Muscle of leg (tissue), 11 donors: ENCODE results near the gene RPS10. TPM values are rescaled to one million over a fixed set of nuclear protein-coding genes. Genes with fewer than 3 reads are reported as not detected.

Source experiments
- DNase-seq: peaks from one replicate; pipeline ENCODE4 v3.0.0; 2013
- H3K27ac ChIP-seq: one replicate; pipeline ENCODE4 v1.5.1; 2013; ENCODE audit warnings: mild to moderate bottlenecking, low read length, control low read depth
- H3K27me3 ChIP-seq: one replicate; pipeline ENCODE4 v1.6.1; 2013; ENCODE audit warnings: low read length; ENCODE audit not compliant: control insufficient read depth, insufficient read depth
- H3K36me3 ChIP-seq: one replicate; pipeline ENCODE4 v1.6.1; 2013; ENCODE audit warnings: low read length; ENCODE audit not compliant: control insufficient read depth, insufficient read depth
- H3K4me1 ChIP-seq: one replicate; pipeline ENCODE4 v1.6.1; 2013; ENCODE audit warnings: low read length; ENCODE audit not compliant: control insufficient read depth, insufficient read depth
- H3K4me3 ChIP-seq: one replicate; pipeline ENCODE4 v1.5.1; 2013; ENCODE audit warnings: low read length, control low read depth
- H3K9me3 ChIP-seq: replicated peaks from 2 replicates; pipeline ENCODE4 v1.6.1; 2013; ENCODE audit warnings: low read depth, low read length; ENCODE audit not compliant: control insufficient read depth
- WGBS: methylation state at CpG from one replicate; pipeline ENCODE4 v1.1.5; 2013; ENCODE audit warnings: missing lambda C conversion rate; ENCODE audit not compliant: insufficient coverage; 5-methylcytosine and 5-hydroxymethylcytosine counted together
- polyA plus RNA-seq, 8 donors: library from polyadenylated mRNA; unstranded; fragments of 120-200 nt; gene quantifications; one replicate each; pipeline versions ENCODE4 v1.2.1 to v1.2.3, GENCODE V29; 2013; ENCODE audit warnings: inconsistent platforms in 1 of 8, low replicate concordance in 1 of 8; ENCODE audit not compliant: insufficient read length in 8 of 8, insufficient read depth in 1 of 8
- total RNA-seq: library from RNA; stranded (reverse); fragments of 120-200 nt; gene quantifications from one replicate; pipeline ENCODE4 v1.2.4, GENCODE V29; 2013

Gene RPS10
- total and polyA plus RNA-seq, 9 donors = 1,692 to 3,799 (median 1,893) TPM

- DNase-seq = no peak
- Histone ChIP-seq H3K4me1 (peaks cover 28% of the 10 kb centered on the region), H3K27me3 (no peaks in the 10 kb centered on the region), H3K36me3 (peaks cover under 1% of the 10 kb centered on the region), H3K9me3 (no peaks in the 10 kb centered on the region), H3K4me3 (no peak overlapping the region), H3K27ac (no peak overlapping the region)
- no CpG with 5 or more reads among the region's 3 CpGs for WGBS
Measured at GRCh38 chr6:34389034-34389433, 36.8 kb downstream of the RPS10 start.

GRCh38 chr6:34388421-34388820, 37.4 kb downstream of the RPS10 start:
- Histone ChIP-seq H3K27ac (no peak overlapping the region), H3K4me1 (peaks cover 25% of the 10 kb centered on the region), H3K9me3 (no peaks in the 10 kb centered on the region), H3K27me3 (no peaks in the 10 kb centered on the region), H3K4me3 (no peak overlapping the region), H3K36me3 (peaks cover 3% of the 10 kb centered on the region)
- WGBS = no CpG with 5 or more reads among the region's 3 CpGs
- DNase-seq = peak; percentile 20

- peak; percentile 27 for DNase-seq
- H3K4me1 ChIP-seq = peaks cover 20% of the 10 kb centered on the region
- no peaks in the 10 kb centered on the region for H3K9me3 ChIP-seq
- H3K27ac ChIP-seq = no peak overlapping the region
- H3K4me3 ChIP-seq = no peak overlapping the region
- WGBS = no CpG with 5 or more reads among the region's 4 CpGs
- peaks cover 3% of the 10 kb centered on the region for H3K36me3 ChIP-seq
- no peaks in the 10 kb centered on the region for H3K27me3 ChIP-seq
Measured at GRCh38 chr6:34386316-34387137, 39.3 kb downstream of the RPS10 start.

GRCh38 chr6:34385793-34386195, 40.1 kb downstream of the RPS10 start:
- Histone ChIP-seq H3K27ac (no peak overlapping the region), H3K4me3 (no peak overlapping the region), H3K27me3 (no peaks in the 10 kb centered on the region), H3K36me3 (peaks cover 3% of the 10 kb centered on the region), H3K9me3 (no peaks in the 10 kb centered on the region), H3K4me1 (peaks cover 18% of the 10 kb centered on the region)
- DNase-seq = no peak
- no CpG with 5 or more reads among the region's 3 CpGs for WGBS

- no peaks in the 10 kb centered on the region for H3K27me3 ChIP-seq
- no peak overlapping the region for H3K4me3 ChIP-seq
- peak; percentile 20 for DNase-seq
- H3K36me3 ChIP-seq = peaks cover 3% of the 10 kb centered on the region
- peak overlapping the region; percentile 71 for H3K27ac ChIP-seq
- H3K4me1 ChIP-seq = peaks cover 10% of the 10 kb centered on the region
- no CpG with 5 or more reads among the region's 5 CpGs for WGBS
- H3K9me3 ChIP-seq = no peaks in the 10 kb centered on the region
Measured at GRCh38 chr6:34384321-34385153, 41.3 kb downstream of the RPS10 start.

- Histone ChIP-seq H3K27ac (peak overlapping the region; percentile 71), H3K4me1 (peaks cover 5% of the 10 kb centered on the region), H3K9me3 (no peaks in the 10 kb centered on the region), H3K36me3 (peaks cover 3% of the 10 kb centered on the region), H3K27me3 (no peaks in the 10 kb centered on the region), H3K4me3 (no peak overlapping the region)
- peak; percentile 64 for DNase-seq
- WGBS = 49% methylated on average over 3 of the region's 6 CpGs
Measured at GRCh38 chr6:34383656-34384320, 42.1 kb downstream of the RPS10 start.

GRCh38 chr6:34383161-34383631, 42.7 kb downstream of the RPS10 start:
- peak; percentile 42 for DNase-seq
- Histone ChIP-seq H3K27ac (peak overlapping the region; percentile 16), H3K27me3 (no peaks in the 10 kb centered on the region), H3K4me1 (peaks cover 5% of the 10 kb centered on the region), H3K9me3 (no peaks in the 10 kb centered on the region), H3K4me3 (no peak overlapping the region), H3K36me3 (peaks cover 3% of the 10 kb centered on the region)
- no CpG with 5 or more reads among the region's 3 CpGs for WGBS

GRCh38 chr6:34381081-34381480, 44.8 kb downstream of the RPS10 start:
- no peak for DNase-seq
- peaks cover 2% of the 10 kb centered on the region for H3K4me1 ChIP-seq
- 90% methylated on average over 5 of the region's 5 CpGs for WGBS
- no peak overlapping the region for H3K27ac ChIP-seq
- H3K9me3 ChIP-seq = no peaks in the 10 kb centered on the region
- H3K4me3 ChIP-seq = no peak overlapping the region
- H3K27me3 ChIP-seq = no peaks in the 10 kb centered on the region
- peaks cover 3% of the 10 kb centered on the region for H3K36me3 ChIP-seq

- Histone ChIP-seq H3K27ac (no peak overlapping the region), H3K4me1 (no peaks in the 10 kb centered on the region), H3K4me3 (no peak overlapping the region), H3K9me3 (no peaks in the 10 kb centered on the region), H3K36me3 (no peaks in the 10 kb centered on the region), H3K27me3 (no peaks in the 10 kb centered on the region)
- 100% methylated on average over 1 of the region's 2 CpGs for WGBS
- no peak for DNase-seq
Measured at GRCh38 chr6:34378470-34378869, 47.4 kb downstream of the RPS10 start.

- Histone ChIP-seq H3K27ac (no peak overlapping the region), H3K4me3 (no peak overlapping the region), H3K9me3 (no peaks in the 10 kb centered on the region), H3K4me1 (no peaks in the 10 kb centered on the region), H3K36me3 (no peaks in the 10 kb centered on the region), H3K27me3 (no peaks in the 10 kb centered on the region)
- WGBS = 93% methylated on average over 3 of the region's 5 CpGs
- no peak for DNase-seq
Measured at GRCh38 chr6:34377984-34378383, 47.9 kb downstream of the RPS10 start.
